Gastroesophageal sphincter (tissue), 4 donors: ENCODE data around the gene H19. TPM values are rescaled to one million over a fixed set of nuclear protein-coding genes. Genes with fewer than 3 reads are reported as not detected.

ENCODE experiments used
- ATAC-seq: fragments of 150-250 bp; one replicate; pipeline ENCODE4 v1.9.1; 2016; ENCODE audit warnings: mild to moderate bottlenecking, moderate library complexity
- H3K27ac ChIP-seq, 4 donors: fragments of 200-600 bp; sonication (generic) in 3 of 4; 1 replicate in 3 of 4; 2 replicates in 1 of 4; pipeline ENCODE4 v1.5.1; 2016 to 2019
- H3K27me3 ChIP-seq: fragments of 200-600 bp; sonication (generic); one replicate; pipeline ENCODE4 v1.5.1; 2019
- H3K36me3 ChIP-seq, 2 donors: fragments of 200-600 bp; sonication (generic); one replicate each; pipeline ENCODE4 v1.5.1; 2019; ENCODE audit warnings: control low read depth in 1 of 2
- H3K4me1 ChIP-seq, 3 donors: fragments of 200-600 bp; sonication (generic); 1 replicate in 2 of 3; 2 replicates in 1 of 3; pipeline ENCODE4 v1.5.1; 2016 to 2019; ENCODE audit warnings: control low read depth in 2 of 3
- H3K4me3 ChIP-seq, 2 donors: fragments of 200-600 bp; sonication (generic); one replicate each; pipeline ENCODE4 v1.5.1; 2019; ENCODE audit warnings: mild to moderate bottlenecking in 1 of 2, moderate library complexity in 1 of 2
- H3K9me3 ChIP-seq, 3 donors: fragments of 200-600 bp; sonication (generic); one replicate each; pipeline ENCODE4 v1.5.1; 2017 to 2019; ENCODE audit warnings: control low read depth in 2 of 3
- EP300 ChIP-seq: sonication (generic); formaldehyde crosslinking; IDR thresholded peaks from one replicate; pipeline ENCODE4 v1.6.1; 2017; ENCODE audit warnings: antibody characterized with exemption, mild to moderate bottlenecking
- POLR2A ChIP-seq, 2 donors: fragments of 450-650 bp; IDR thresholded peaks; one replicate each; pipeline ENCODE4 v1.6.1; 2017; ENCODE audit warnings: antibody characterized with exemption in 2 of 2, mild to moderate bottlenecking in 2 of 2, moderate library complexity in 1 of 2
- POLR2AphosphoS5 ChIP-seq: sonication (generic); formaldehyde crosslinking; IDR thresholded peaks from one replicate; pipeline ENCODE4 v1.6.1; 2017; ENCODE audit warnings: antibody characterized with exemption
- WGBS, 2 donors: methylation state at CpG; one replicate each; pipeline ENCODE4 v1.1.5; 2018; ENCODE audit warnings: low coverage in 1 of 2; 5-methylcytosine and 5-hydroxymethylcytosine counted together
- total RNA-seq, 4 donors: library from RNA; depleted of rRNA; stranded (reverse); fragments of >200 nt; gene quantifications; one replicate each; pipeline ENCODE4 v1.1.0, GENCODE V29; 2016
- TF ChIP-seq, protein P1 (sequence below), 4 experiments: fragments of 200-600 bp in 2 of 4; fragments of 450-650 bp in 2 of 4; sonication (generic) in 1 of 4; IDR thresholded peaks; one replicate each; pipeline ENCODE4 v1.5.1; 2017 to 2019; ENCODE audit warnings: antibody characterized with exemption in 4 of 4, mild to moderate bottlenecking in 2 of 4, moderate library complexity in 2 of 4

The H19 gene
- total RNA-seq = 100 to 1,000 TPM in 3 of 4 donors, 10 to 100 TPM in 1; 77.5 to 429 (median 399) TPM

DNA sequence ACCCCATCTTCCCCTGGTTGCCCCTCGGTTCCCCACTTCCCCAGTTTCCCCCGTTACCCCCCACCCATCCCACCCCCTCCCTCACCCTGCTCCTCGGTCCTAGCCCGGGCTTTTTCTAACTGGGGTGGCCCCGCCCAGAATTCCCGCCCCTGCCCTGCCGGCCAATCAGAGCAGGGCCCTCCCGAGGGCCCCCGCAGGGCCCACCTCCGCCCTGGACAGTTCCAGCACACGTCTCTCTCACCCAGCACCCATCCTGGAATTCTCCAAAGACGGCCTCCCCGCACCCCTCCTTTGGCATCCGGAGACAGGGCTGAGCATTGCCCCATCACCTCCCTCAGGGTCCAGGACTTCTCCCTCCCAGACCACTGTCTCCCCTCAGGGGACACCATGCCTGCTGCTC, at the start of gene H19:
Gene H19 (minus strand): TSS at position 88 of the 400 bp plus-strand sequence.
- no peaks in the 10 kb centered on the region for H3K9me3 ChIP-seq
- H3K4me3 ChIP-seq = no peak within 1 kb of the TSS
- no peak for TF ChIP-seq POLR2AphosphoS5
- TF ChIP-seq, protein P1, sequence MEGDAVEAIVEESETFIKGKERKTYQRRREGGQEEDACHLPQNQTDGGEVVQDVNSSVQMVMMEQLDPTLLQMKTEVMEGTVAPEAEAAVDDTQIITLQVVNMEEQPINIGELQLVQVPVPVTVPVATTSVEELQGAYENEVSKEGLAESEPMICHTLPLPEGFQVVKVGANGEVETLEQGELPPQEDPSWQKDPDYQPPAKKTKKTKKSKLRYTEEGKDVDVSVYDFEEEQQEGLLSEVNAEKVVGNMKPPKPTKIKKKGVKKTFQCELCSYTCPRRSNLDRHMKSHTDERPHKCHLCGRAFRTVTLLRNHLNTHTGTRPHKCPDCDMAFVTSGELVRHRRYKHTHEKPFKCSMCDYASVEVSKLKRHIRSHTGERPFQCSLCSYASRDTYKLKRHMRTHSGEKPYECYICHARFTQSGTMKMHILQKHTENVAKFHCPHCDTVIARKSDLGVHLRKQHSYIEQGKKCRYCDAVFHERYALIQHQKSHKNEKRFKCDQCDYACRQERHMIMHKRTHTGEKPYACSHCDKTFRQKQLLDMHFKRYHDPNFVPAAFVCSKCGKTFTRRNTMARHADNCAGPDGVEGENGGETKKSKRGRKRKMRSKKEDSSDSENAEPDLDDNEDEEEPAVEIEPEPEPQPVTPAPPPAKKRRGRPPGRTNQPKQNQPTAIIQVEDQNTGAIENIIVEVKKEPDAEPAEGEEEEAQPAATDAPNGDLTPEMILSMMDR (IDR thresholded peaks at IDR 0.05) = no peak
- TF ChIP-seq POLR2A (IDR thresholded peaks at IDR 0.05) = no peak
- TF ChIP-seq EP300 = no peak
- peak; percentile 82 for ATAC-seq
- WGBS, 2 donors = no CpG with 5 or more reads among the region's 14 CpGs
- H3K27ac ChIP-seq = no peak within 1 kb of the TSS
- no peaks in the 10 kb centered on the region for H3K36me3 ChIP-seq
- no peaks in the 10 kb centered on the region for H3K4me1 ChIP-seq
- no peaks in the 10 kb centered on the region for H3K27me3 ChIP-seq

DNA sequence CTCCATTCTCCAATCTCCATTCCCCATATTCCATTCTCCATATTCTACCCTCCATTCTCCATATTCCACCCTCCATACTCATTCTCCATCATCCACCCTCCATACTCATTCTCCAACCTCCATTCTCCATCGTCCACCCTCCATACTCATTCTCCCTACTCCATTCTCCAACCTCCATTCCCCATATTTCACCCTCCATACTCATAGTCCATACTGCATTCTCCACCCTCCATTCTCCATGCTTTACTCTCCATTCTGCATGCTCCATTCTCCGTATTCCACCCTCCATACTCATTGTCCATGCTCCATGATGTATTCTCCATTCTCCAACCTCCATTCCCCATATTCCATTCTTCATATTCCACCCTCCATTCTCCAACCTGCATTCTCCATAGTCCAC, 44.3 kb upstream of the H19 start:
- H3K4me3 ChIP-seq = no peak overlapping the region
- no peaks in the 10 kb centered on the region for H3K4me1 ChIP-seq
- peaks cover 8% of the 10 kb centered on the region for H3K27me3 ChIP-seq
- ATAC-seq = no peak
- no peaks in the 10 kb centered on the region for H3K9me3 ChIP-seq
- no peaks in the 10 kb centered on the region for H3K36me3 ChIP-seq
- TF ChIP-seq, protein P1 (IDR thresholded peaks at IDR 0.05) = no peak
- no peak for TF ChIP-seq POLR2A (IDR thresholded peaks at IDR 0.05)
- no peak for TF ChIP-seq EP300
- no peak for TF ChIP-seq POLR2AphosphoS5
- no peak overlapping the region for H3K27ac ChIP-seq
- 59 to 75% methylated on average over 2 of the region's 2 CpGs for WGBS, 2 donors

DNA sequence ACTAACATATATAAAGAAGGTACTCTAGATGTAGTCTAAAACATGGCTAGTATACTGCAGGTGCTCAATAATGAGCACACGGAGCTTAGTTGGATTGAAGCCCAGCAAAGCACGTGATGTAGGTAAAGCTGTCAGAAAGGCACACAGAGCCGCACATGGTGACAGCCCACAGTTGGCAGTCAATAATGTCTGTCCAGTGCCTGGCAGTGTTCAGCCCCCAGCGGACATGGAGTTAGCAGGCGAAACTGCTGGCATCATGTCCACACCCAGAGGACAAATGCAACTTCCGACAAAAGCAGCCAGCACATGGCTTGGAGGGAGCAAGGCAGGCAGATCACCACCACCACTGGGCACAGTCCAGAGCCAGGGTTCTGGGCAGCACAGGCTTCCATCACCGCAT, 43.5 kb upstream of the H19 start:
- TF ChIP-seq POLR2AphosphoS5 (no peak), EP300 (no peak), POLR2A (IDR thresholded peaks at IDR 0.05) (no peak)
- TF ChIP-seq, protein P1 (IDR thresholded peaks at IDR 0.05) = no peak
- H3K27ac ChIP-seq = no peak overlapping the region

DNA sequence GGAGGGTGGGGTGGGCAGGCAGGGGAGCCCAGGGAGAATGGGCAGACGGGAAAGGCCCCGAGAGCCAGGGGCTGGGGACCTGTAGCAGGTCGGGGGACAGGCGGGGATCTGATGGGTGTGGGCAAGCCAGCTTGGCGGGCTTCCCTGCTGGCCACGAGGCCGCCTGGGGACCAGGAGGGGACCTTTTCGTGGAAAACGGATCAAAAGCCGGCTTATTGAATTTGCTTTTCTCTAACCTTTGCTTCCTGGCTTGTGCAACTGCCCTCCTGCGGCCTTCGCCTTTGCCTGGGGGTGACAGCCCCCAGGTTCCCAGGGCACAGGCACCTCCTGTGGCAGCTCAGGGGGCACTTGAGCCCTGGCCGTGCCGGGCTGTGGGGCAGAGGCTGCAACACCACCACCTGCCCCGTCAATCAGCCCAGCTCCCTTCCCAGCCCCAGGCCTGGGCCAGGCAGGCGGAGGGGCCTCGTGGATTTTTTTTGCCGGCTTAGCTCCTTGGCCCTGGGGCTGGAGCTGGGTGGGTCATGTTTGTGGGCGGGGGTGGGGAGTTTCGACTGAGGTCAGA, 41.6 kb upstream of the H19 start:
- no peaks in the 10 kb centered on the region for H3K36me3 ChIP-seq
- no peak overlapping the region for H3K4me3 ChIP-seq
- no peaks in the 10 kb centered on the region for H3K27me3 ChIP-seq
- no peaks in the 10 kb centered on the region for H3K4me1 ChIP-seq
- no peak for ATAC-seq
- H3K27ac ChIP-seq = no peak overlapping the region
- TF ChIP-seq POLR2AphosphoS5 (no peak), EP300 (no peak)
- TF ChIP-seq, protein P1 (IDR thresholded peaks at IDR 0.05) = no peak
- WGBS, 2 donors = no CpG with 5 or more reads among the region's 20 CpGs
- H3K9me3 ChIP-seq = no peaks in the 10 kb centered on the region

More for the DNA sequence above, 43.5 kb upstream of the H19 start:
- WGBS, 2 donors = no CpG with 5 or more reads among the region's 7 CpGs
- H3K9me3 ChIP-seq = no peaks in the 10 kb centered on the region
- H3K4me1 ChIP-seq = no peaks in the 10 kb centered on the region
- H3K4me3 ChIP-seq = no peak overlapping the region
- no peaks in the 10 kb centered on the region for H3K36me3 ChIP-seq
- no peak for ATAC-seq
- H3K27me3 ChIP-seq = peaks cover 7% of the 10 kb centered on the region

DNA sequence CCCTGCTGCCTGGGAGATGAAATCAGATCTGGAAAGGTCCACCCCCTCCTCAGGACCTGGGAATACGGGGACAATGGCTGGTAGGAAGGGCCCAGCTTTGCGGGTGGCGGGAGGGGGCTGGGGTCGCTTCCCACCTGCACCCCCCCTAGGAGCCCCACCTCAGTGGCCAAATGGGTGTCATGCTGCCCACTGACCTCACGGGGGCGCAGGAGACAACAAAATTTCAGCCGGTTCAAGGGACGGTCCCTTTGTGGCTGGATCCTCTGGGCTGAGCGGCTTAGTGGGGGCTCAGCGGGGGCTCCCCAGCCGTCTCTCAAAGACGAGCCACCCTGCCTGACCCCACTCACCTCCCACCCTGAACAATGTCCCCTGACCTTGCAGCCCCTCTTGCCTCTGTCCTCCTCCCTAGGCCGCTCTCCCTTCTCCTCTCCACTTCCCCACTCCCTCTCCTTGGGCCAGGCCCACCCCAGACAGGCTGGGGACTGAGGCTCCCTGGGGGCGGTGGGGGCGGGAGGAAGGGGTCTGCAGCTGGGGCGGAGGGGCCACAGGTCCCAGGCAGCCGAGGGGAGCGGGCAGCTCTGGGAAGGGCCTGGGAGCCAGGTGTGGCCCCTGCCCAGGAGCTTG, 39.3 kb upstream of the H19 start:
- no peaks in the 10 kb centered on the region for H3K4me1 ChIP-seq
- H3K36me3 ChIP-seq = no peaks in the 10 kb centered on the region
- H3K9me3 ChIP-seq = no peaks in the 10 kb centered on the region
- H3K4me3 ChIP-seq = no peak overlapping the region
- ATAC-seq = no peak
- WGBS, 2 donors = no CpG with 5 or more reads among the region's 18 CpGs
- TF ChIP-seq POLR2A (IDR thresholded peaks at IDR 0.05) = no peak
- TF ChIP-seq EP300 = no peak
- TF ChIP-seq, protein P1 (IDR thresholded peaks at IDR 0.05) = no peak
- no peak for TF ChIP-seq POLR2AphosphoS5
- H3K27ac ChIP-seq = no peak overlapping the region
- H3K27me3 ChIP-seq = no peaks in the 10 kb centered on the region
